Thoracic aorta (tissue), 2 donors: ENCODE data around the gene RNU11. TPM values are rescaled to one million over a fixed set of nuclear protein-coding genes. Genes with fewer than 3 reads are reported as not detected.
"Not testable (repeated sequence)": the region's sequence is repeated elsewhere in the genome, so short reads cannot be mapped to it uniquely, and the experiment has no call there.

Experiments
- ATAC-seq: fragments of 150-250 bp; one replicate; pipeline ENCODE4 v1.8.0; 2017; ENCODE audit warnings: low read depth; ENCODE audit not compliant: insufficient number of reproducible peaks, low FRiP score
- DNase-seq: peaks from one replicate; pipeline ENCODE4 v3.0.0-alpha.2; 2020; ENCODE audit warnings: low spot score
- H3K27ac ChIP-seq, 2 donors: fragments of 200-600 bp; sonication (generic); 1 replicate in 1 of 2; 2 replicates in 1 of 2; pipeline ENCODE4 v1.5.1; 2016; ENCODE audit warnings: mild to moderate bottlenecking in 2 of 2, moderate library complexity in 2 of 2
- H3K27me3 ChIP-seq: fragments of 200-600 bp; sonication (generic); replicated peaks from 2 replicates; pipeline ENCODE4 v1.6.0; 2016; ENCODE audit warnings: mild to moderate bottlenecking; ENCODE audit not compliant: insufficient read depth
- H3K36me3 ChIP-seq: fragments of 200-600 bp; sonication (generic); one replicate; pipeline ENCODE4 v1.5.1; 2016
- H3K4me1 ChIP-seq, 2 donors: fragments of 200-600 bp; sonication (generic); 1 replicate in 1 of 2; 2 replicates in 1 of 2; pipeline versions ENCODE4 v1.5.1 to v1.6.0; 2016; ENCODE audit warnings: low read depth in 2 of 2, mild to moderate bottlenecking in 1 of 2; ENCODE audit not compliant: control insufficient read depth in 1 of 2
- H3K4me3 ChIP-seq: fragments of 200-600 bp; sonication (generic); 2 replicates; pipeline ENCODE4 v1.5.1; 2016; ENCODE audit warnings: mild to moderate bottlenecking
- H3K9me3 ChIP-seq: fragments of 200-600 bp; sonication (generic); 2 replicates; pipeline ENCODE4 v1.5.1; 2016
- total RNA-seq, 2 donors: library from RNA; depleted of rRNA; stranded (reverse); fragments of >200 nt; gene quantifications; one replicate each; pipeline versions ENCODE4 v1.1.0 to v1.2.3, GENCODE V29; 2016
- TF ChIP-seq, protein P1 (sequence below): fragments of 200-600 bp; sonication (generic); IDR thresholded peaks from one replicate; pipeline ENCODE4 v1.5.1; 2019; ENCODE audit warnings: antibody characterized with exemption

The RNU11 gene
- total RNA-seq, 2 donors from 2014 or later = not detected

DNA sequence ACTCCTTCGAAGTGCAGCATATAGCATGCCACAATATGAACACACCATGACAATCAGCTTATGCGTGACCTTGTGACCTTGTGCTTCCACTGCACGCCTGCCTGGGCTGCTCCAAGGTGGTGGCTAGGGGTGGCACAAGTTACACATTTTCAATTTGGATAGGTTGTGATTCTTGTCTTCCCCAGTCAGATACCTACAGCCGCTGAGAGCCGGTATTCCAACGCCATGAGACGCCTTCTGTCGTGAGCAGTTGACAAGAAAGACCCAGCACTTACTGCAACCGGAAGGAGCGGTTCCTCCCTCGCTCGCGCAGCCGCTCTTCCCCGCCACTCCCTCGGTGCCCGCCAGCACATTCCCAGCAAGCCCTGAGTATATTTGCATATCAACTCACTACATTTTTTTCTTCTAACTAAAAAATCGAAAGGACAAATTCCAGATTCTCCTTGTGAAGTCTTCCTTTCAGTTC is 359 bp upstream of the RNU11 start:
- Histone ChIP-seq H3K36me3 (no peaks in the 10 kb centered on the region), H3K4me3 (peak overlapping the region; percentile 61), H3K9me3 (no peaks in the 10 kb centered on the region), H3K27me3 (no peaks in the 10 kb centered on the region), H3K4me1 (peaks cover 7 to 16% of the 10 kb centered on the region in 2 donors), H3K27ac (peak overlapping the region; percentile 81 to 90)
- TF ChIP-seq, protein P1, sequence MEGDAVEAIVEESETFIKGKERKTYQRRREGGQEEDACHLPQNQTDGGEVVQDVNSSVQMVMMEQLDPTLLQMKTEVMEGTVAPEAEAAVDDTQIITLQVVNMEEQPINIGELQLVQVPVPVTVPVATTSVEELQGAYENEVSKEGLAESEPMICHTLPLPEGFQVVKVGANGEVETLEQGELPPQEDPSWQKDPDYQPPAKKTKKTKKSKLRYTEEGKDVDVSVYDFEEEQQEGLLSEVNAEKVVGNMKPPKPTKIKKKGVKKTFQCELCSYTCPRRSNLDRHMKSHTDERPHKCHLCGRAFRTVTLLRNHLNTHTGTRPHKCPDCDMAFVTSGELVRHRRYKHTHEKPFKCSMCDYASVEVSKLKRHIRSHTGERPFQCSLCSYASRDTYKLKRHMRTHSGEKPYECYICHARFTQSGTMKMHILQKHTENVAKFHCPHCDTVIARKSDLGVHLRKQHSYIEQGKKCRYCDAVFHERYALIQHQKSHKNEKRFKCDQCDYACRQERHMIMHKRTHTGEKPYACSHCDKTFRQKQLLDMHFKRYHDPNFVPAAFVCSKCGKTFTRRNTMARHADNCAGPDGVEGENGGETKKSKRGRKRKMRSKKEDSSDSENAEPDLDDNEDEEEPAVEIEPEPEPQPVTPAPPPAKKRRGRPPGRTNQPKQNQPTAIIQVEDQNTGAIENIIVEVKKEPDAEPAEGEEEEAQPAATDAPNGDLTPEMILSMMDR = no peak
- ATAC-seq = peak; percentile 59
- DNase-seq = peak; percentile 58

DNA sequence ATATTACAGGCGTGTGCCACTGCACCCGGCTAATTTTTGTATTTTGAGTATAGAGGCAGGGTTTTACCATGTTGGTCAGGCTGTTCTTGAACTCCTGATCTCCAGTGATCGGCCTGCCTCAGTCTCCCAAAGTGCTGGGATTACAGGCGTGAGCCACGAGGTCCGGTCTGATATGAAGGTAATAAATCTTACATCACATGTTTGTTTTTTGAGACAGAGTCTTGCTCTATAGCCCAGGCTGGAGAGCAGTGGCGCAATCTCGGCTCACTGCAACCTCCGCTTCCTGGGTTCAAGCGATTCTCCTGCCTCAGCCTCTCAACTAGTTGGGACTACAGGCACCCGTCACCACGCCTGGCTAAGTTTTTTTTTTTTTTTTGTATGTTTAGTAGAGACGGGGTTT is 4.7 kb downstream of the RNU11 start:
- not testable (repeated sequence) for ATAC-seq, H3K27me3 ChIP-seq, DNase-seq, H3K4me1 ChIP-seq, H3K27ac ChIP-seq, H3K4me3 ChIP-seq, H3K9me3 ChIP-seq, H3K36me3 ChIP-seq

DNA sequence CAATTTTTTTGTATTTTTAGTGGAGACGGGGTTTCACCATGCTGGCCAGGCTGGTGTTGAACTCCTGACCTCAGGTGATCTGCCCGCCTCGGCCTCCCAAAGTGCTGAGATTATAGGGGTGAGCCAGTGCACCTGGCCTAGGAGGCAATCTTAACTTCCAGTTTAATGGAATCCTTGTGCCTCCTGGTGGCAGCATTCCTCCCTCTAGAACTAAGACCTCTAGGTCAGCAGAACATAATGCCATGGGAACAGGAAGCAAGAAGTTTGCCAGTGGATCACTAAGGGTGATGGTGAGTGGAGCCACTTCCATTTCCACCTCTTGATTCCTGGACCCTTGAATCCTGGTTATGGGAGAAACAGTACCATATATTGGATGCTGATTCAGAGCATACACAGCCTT is 5.5 kb downstream of the RNU11 start:
- DNase-seq, H3K4me3 ChIP-seq, ATAC-seq: not testable (repeated sequence)

DNA sequence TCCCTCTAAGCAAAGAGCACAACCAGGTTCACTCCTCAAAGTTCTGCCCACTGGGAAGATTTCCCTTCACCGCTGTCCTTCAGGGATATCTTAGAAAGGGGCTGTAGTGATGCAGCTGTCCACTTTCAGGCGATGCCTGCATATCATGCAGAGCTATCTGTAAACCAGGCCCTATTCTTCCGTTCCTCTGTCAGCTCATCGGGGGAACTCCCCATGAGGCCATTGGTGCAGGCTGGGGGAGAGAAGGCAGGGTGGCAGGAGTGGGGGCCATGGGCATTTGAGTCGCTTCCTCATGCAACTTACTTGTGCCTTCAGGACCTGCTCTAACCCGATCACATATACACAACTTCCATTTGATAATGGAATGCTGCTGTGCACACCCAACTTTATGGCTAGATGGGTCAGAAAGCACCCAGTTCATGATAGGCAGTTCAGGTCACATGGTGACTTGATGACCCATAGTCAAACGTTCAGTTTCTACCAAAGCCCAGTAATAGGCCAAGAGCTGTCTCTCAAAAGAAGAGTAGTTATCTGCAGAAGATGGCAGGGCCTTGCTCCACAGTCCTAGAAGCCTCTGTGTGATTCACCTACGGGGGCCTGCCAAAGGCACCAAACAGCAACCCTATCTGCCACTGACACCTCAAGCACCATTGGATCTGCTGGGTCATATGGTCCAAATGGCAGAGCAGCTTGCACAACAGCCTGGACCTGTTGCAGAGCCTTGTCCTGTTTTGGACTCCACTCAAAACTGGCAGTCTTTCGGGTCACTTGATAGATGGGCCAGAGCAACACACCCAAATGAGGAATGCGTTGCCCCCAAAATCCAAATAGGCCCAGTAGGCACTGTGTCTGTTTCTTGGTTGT is 7.3 kb downstream of the RNU11 start:
- ATAC-seq, H3K27me3 ChIP-seq, H3K4me1 ChIP-seq, H3K4me3 ChIP-seq, H3K9me3 ChIP-seq, H3K27ac ChIP-seq, H3K36me3 ChIP-seq, DNase-seq: not testable (repeated sequence)

More for the DNA sequence above, 5.5 kb downstream of the RNU11 start:
- H3K36me3 ChIP-seq, H3K9me3 ChIP-seq, H3K27me3 ChIP-seq, H3K27ac ChIP-seq, H3K4me1 ChIP-seq: not testable (repeated sequence)

DNA sequence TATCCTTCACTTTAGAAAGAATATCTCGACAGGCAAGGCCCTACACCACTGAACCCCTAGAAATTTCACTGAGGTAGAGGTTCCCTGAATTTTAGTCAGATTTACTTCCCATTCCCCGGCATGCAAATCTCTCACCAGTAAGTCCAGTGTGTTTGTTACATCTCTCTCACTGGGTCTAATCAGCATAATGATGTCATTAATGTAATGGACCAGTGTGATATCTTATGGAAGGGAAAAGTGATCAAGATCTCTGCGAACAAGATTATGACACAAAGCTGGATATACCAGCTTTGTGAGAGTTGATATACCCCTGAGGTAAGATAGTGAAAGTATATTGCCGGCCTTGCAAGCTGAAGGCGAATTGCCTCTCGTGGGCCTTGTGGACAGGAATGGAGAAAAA is 7.9 kb downstream of the RNU11 start:
- ATAC-seq (no peak), DNase-seq (no peak)
- Histone ChIP-seq H3K27ac (no peak overlapping the region), H3K4me1 (no peaks in the 10 kb centered on the region), H3K27me3 (no peaks in the 10 kb centered on the region), H3K36me3 (no peaks in the 10 kb centered on the region), H3K9me3 (no peaks in the 10 kb centered on the region), H3K4me3 (no peak overlapping the region)
- TF ChIP-seq, protein P1 = no peak

DNA sequence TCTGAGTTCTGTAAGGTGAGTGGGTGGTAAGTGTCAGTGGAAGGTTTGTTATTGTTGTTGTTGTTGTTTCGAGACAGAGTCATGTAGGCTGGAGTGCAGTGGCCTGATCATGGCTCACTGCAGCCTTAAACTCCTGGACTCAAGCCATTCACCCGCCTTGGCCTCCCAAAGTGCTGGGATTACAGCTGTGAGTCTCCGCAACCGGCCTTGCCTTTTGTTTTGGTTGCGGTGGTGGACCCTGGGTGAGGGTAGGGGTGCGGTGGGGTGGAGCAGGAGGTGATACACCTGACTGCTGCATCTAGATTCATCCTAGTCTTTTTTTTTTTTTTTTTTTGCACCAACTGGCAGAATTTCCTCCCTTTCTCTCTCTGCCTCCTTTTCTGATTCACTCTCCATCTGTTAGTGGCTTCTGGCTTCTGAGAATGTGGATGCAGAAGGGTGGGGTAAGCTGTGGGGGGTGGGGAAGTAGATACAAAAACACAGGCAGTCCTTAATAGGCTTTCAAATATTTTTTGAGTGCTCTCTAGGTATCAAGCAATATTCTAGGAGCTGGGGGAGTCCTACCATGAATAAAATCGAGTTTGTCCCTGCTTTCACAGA is 15.6 kb downstream of the RNU11 start:
- ATAC-seq (no peak), DNase-seq (no peak)
- Histone ChIP-seq H3K9me3 (no peaks in the 10 kb centered on the region), H3K4me3 (no peak overlapping the region), H3K36me3 (no peaks in the 10 kb centered on the region), H3K27me3 (no peaks in the 10 kb centered on the region), H3K4me1 (peaks cover 4 to 11% of the 10 kb centered on the region in 2 donors), H3K27ac (no peak overlapping the region)
- TF ChIP-seq, protein P1 = no peak
